ENCODE data around the gene TMEM92.

DNA sequence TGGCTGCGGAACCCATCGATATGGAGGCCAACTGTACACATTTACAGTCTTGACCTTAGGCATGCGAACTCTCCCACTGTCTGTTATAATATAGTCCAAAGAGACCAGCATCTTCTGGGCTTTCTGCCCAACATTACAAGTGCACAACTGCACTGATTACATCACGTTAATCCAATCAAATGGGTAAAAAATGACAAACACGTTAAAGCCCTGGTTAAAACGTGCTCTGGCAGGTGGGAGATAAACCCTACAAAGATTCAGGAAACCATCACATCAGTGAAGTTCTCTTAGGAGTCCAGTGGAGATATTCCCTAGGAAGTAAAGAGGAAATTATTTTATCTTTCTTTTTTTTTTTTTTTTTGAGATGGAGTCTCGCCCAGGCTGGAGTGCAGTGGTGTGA, 48.0 kb downstream of the TMEM92 start:
- TF ChIP-seq, protein P1, sequence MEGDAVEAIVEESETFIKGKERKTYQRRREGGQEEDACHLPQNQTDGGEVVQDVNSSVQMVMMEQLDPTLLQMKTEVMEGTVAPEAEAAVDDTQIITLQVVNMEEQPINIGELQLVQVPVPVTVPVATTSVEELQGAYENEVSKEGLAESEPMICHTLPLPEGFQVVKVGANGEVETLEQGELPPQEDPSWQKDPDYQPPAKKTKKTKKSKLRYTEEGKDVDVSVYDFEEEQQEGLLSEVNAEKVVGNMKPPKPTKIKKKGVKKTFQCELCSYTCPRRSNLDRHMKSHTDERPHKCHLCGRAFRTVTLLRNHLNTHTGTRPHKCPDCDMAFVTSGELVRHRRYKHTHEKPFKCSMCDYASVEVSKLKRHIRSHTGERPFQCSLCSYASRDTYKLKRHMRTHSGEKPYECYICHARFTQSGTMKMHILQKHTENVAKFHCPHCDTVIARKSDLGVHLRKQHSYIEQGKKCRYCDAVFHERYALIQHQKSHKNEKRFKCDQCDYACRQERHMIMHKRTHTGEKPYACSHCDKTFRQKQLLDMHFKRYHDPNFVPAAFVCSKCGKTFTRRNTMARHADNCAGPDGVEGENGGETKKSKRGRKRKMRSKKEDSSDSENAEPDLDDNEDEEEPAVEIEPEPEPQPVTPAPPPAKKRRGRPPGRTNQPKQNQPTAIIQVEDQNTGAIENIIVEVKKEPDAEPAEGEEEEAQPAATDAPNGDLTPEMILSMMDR (IDR thresholded peaks at IDR 0.05): no peak
- TF ChIP-seq POLR2A (IDR thresholded peaks at IDR 0.05): no peak
- no peak for TF ChIP-seq POLR2AphosphoS5 (IDR thresholded peaks at IDR 0.05)

Data from breast epithelium (tissue), 3 donors.